ENCODE data around the gene HHAT.

DNA sequence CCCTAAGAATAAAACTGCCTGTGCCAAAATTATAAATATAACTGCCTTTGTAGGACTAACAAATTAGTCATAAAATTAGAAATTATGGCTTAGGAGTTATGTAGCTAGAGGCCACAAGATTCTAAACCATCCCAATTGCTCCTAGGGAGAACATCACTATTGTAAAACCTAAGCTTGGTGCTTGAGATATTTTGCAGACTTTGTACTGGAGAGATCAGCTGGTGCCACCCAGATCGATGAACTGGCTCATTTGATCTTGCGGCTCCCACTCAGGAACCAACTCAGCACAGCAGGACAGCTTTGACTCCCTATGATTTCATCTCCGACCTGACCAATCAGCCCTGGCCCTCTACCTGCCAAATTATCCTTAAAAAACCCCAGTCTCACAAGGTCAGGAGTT lies 30.6 kb downstream of the HHAT start:
- TF ChIP-seq, protein P1, sequence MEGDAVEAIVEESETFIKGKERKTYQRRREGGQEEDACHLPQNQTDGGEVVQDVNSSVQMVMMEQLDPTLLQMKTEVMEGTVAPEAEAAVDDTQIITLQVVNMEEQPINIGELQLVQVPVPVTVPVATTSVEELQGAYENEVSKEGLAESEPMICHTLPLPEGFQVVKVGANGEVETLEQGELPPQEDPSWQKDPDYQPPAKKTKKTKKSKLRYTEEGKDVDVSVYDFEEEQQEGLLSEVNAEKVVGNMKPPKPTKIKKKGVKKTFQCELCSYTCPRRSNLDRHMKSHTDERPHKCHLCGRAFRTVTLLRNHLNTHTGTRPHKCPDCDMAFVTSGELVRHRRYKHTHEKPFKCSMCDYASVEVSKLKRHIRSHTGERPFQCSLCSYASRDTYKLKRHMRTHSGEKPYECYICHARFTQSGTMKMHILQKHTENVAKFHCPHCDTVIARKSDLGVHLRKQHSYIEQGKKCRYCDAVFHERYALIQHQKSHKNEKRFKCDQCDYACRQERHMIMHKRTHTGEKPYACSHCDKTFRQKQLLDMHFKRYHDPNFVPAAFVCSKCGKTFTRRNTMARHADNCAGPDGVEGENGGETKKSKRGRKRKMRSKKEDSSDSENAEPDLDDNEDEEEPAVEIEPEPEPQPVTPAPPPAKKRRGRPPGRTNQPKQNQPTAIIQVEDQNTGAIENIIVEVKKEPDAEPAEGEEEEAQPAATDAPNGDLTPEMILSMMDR (IDR thresholded peaks at IDR 0.05), result no peak
- no peak for TF ChIP-seq POLR2A (IDR thresholded peaks at IDR 0.05)

All from esophagus squamous epithelium (tissue), 4 donors.